HepG2 (cell line): ENCODE data around the gene YEATS2. TPM values are rescaled to one million over a fixed set of nuclear protein-coding genes. Genes with fewer than 3 reads are reported as not detected.
A peak's percentile ranks its signal among the peaks of the same experiment; 100 is the strongest.

Source experiments
- DPF2 ChIP-seq: sonication (generic); formaldehyde crosslinking; IDR thresholded peaks from 2 replicates; pipeline ENCODE4 v1.4.0; 2020; ENCODE audit warnings: mild to moderate bottlenecking, low read depth, missing genetic modification reagents, borderline replicate concordance
- EP300 ChIP-seq, 3 experiments: sonication (generic) in 1 of 3; formaldehyde crosslinking in 1 of 3; IDR thresholded peaks; 2 replicates each; pipeline versions ENCODE4 v1.5.1 to v1.6.1; 2011 to 2020; ENCODE audit warnings: low read depth in 2 of 3, low read length in 2 of 3, borderline replicate concordance in 1 of 3, improper control_type of control experiment in 1 of 3, mild to moderate bottlenecking in 1 of 3, missing genetic modification reagents in 1 of 3, moderate library complexity in 1 of 3
- ERF ChIP-seq: IDR thresholded peaks from 2 replicates; pipeline ENCODE4 v1.6.1; 2018; ENCODE audit warnings: missing biosample characterization, missing genetic modification reagents
- FOXJ3 ChIP-seq: sonication (generic); formaldehyde crosslinking; IDR thresholded peaks from 2 replicates; pipeline ENCODE4 v1.4.0; 2020; ENCODE audit warnings: missing genetic modification reagents, mild to moderate bottlenecking, borderline replicate concordance
- FOXO1 ChIP-seq: sonication (generic); formaldehyde crosslinking; IDR thresholded peaks from 2 replicates; pipeline ENCODE4 v1.4.0; 2020; ENCODE audit warnings: missing genetic modification reagents
- HNF1B ChIP-seq: sonication (generic); formaldehyde crosslinking; IDR thresholded peaks from 2 replicates; pipeline ENCODE4 v1.5.1; 2020; ENCODE audit warnings: mild to moderate bottlenecking, moderate library complexity, missing genetic modification reagents
- KDM2A ChIP-seq: sonication (generic); formaldehyde crosslinking; IDR thresholded peaks from 2 replicates; pipeline ENCODE4 v1.4.0; 2020; ENCODE audit warnings: low read depth, missing genetic modification reagents, borderline replicate concordance
- MAZ ChIP-seq, 2 experiments: sonication (generic) in 1 of 2; formaldehyde crosslinking in 1 of 2; IDR thresholded peaks; 2 replicates each; pipeline versions ENCODE4 v1.5.0 to v1.6.1; 2012 to 2020; ENCODE audit warnings: low read depth in 2 of 2, mild to moderate bottlenecking in 2 of 2, borderline replicate concordance in 1 of 2, improper control_type of control experiment in 1 of 2, low read length in 1 of 2, missing genetic modification reagents in 1 of 2, moderate library complexity in 1 of 2
- SALL1 ChIP-seq: sonication (generic); formaldehyde crosslinking; IDR thresholded peaks from 2 replicates; pipeline ENCODE4 v1.8.0; 2022; ENCODE audit warnings: mild to moderate bottlenecking, missing genetic modification reagents
- SMC3 ChIP-seq: IDR thresholded peaks from 2 replicates; pipeline ENCODE4 v1.6.1; 2011; ENCODE audit warnings: low read length, improper control_type of control experiment
- STAG1 ChIP-seq: sonication (generic); formaldehyde crosslinking; IDR thresholded peaks from 2 replicates; pipeline ENCODE4 v1.4.0; 2020; ENCODE audit warnings: missing genetic modification reagents
- ZBTB38 ChIP-seq: sonication (generic); formaldehyde crosslinking; IDR thresholded peaks from 2 replicates; pipeline ENCODE4 v1.5.1; 2020; ENCODE audit warnings: mild to moderate bottlenecking, missing genetic modification reagents
- ZNF503 ChIP-seq: sonication (generic); formaldehyde crosslinking; IDR thresholded peaks from 2 replicates; pipeline ENCODE4 v1.4.0; 2020; ENCODE audit warnings: missing genetic modification reagents
- ZNF556 ChIP-seq: sonication (generic); formaldehyde crosslinking; IDR thresholded peaks from 2 replicates; pipeline ENCODE4 v1.4.0; 2020; ENCODE audit warnings: mild to moderate bottlenecking, missing genetic modification reagents, borderline replicate concordance
- ZNF691 ChIP-seq: sonication (generic); formaldehyde crosslinking; IDR thresholded peaks from 2 replicates; pipeline ENCODE4 v1.4.0; 2020; ENCODE audit warnings: missing genetic modification reagents, low read depth, mild to moderate bottlenecking, borderline replicate concordance
- polyA plus RNA-seq, 8 experiments: library from polyadenylated mRNA; depleted of rRNA in 3 of 8; stranded (reverse) in 7 of 8; unstranded in 1 of 8; fragments of >200 nt; fragmentation: Illumina TruSeq in 4 of 8; extraction: Trizol in 4 of 8; gene quantifications; 2 replicates each; pipeline versions ENCODE4 v1.2.1 to v1.2.3, GENCODE V29; 2011 to 2016; ENCODE audit warnings: low read depth in 4 of 8, missing spikeins in 1 of 8, mixed read lengths in 1 of 8; ENCODE audit not compliant: insufficient read depth in 1 of 8
- total RNA-seq, 5 experiments: library from RNA; depleted of rRNA; stranded (reverse); fragments of >200 nt; fragmentation: Illumina TruSeq; extraction: Trizol; gene quantifications; 2 replicates each; pipeline ENCODE4 v1.2.3, GENCODE V29; 2016; ENCODE audit warnings: low read depth in 1 of 5
- TF ChIP-seq, protein P1 (sequence below): sonication (generic); formaldehyde crosslinking; IDR thresholded peaks from 2 replicates; pipeline ENCODE4 v1.4.0; 2020; ENCODE audit warnings: missing genetic modification reagents
- TF ChIP-seq, protein P2 (sequence below): sonication (generic); formaldehyde crosslinking; IDR thresholded peaks from 2 replicates; pipeline ENCODE4 v1.5.0; 2020; ENCODE audit warnings: mild to moderate bottlenecking, missing genetic modification reagents, moderate library complexity

Gene YEATS2
- total and polyA plus RNA-seq, 2 of the 13 experiments (the other 11 are each of a cell fraction or from before 2014, with no cell fraction given): 18.6 to 33.7 TPM

GRCh38 chr3:183766745-183767606 lies 69.4 kb downstream of the YEATS2 start (continued):
- TF ChIP-seq EP300 (IDR thresholded peaks at IDR 0.05; ENCODE audit: low read depth in 2 of 2, low read length in 2 of 2) (no peak), EP300 (CRISPR knock-in tag; IDR thresholded peaks at IDR 0.05; ENCODE audit: borderline replicate concordance) (no peak), SMC3 (peak; percentile 91), DPF2 (CRISPR knock-in tag) (no peak), SALL1 (CRISPR knock-in tag) (peak; percentile 59), HNF1B (CRISPR knock-in tag) (0 out of 2 replicates have a peak, but pooled peaks have one; percentile 21), ZNF556 (CRISPR knock-in tag) (no peak), ZNF503 (no peak), STAG1 (CRISPR knock-in tag) (peak; percentile 95), ZBTB38 (peak; percentile 61), KDM2A (CRISPR knock-in tag) (peak; percentile 33; the same call in 1 of the 2 replicates), FOXJ3 (CRISPR knock-in tag) (no peak), ERF (0 out of 2 replicates have a peak, but pooled peaks have one; percentile 43), FOXO1 (CRISPR knock-in tag) (0 out of 2 replicates have a peak, but pooled peaks have one; percentile 38), ZNF691 (CRISPR knock-in tag) (peak; percentile 44; the same call in 1 of the 2 replicates), MAZ (IDR thresholded peaks at IDR 0.05; ENCODE audit: borderline replicate concordance, low read depth, low read length) (no peak), MAZ (CRISPR knock-in tag; IDR thresholded peaks at IDR 0.05; ENCODE audit: low read depth) (no peak)
- TF ChIP-seq, protein P1, sequence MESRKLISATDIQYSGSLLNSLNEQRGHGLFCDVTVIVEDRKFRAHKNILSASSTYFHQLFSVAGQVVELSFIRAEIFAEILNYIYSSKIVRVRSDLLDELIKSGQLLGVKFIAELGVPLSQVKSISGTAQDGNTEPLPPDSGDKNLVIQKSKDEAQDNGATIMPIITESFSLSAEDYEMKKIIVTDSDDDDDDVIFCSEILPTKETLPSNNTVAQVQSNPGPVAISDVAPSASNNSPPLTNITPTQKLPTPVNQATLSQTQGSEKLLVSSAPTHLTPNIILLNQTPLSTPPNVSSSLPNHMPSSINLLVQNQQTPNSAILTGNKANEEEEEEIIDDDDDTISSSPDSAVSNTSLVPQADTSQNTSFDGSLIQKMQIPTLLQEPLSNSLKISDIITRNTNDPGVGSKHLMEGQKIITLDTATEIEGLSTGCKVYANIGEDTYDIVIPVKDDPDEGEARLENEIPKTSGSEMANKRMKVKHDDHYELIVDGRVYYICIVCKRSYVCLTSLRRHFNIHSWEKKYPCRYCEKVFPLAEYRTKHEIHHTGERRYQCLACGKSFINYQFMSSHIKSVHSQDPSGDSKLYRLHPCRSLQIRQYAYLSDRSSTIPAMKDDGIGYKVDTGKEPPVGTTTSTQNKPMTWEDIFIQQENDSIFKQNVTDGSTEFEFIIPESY (CRISPR knock-in tag): peak; percentile 51
- TF ChIP-seq, protein P2, sequence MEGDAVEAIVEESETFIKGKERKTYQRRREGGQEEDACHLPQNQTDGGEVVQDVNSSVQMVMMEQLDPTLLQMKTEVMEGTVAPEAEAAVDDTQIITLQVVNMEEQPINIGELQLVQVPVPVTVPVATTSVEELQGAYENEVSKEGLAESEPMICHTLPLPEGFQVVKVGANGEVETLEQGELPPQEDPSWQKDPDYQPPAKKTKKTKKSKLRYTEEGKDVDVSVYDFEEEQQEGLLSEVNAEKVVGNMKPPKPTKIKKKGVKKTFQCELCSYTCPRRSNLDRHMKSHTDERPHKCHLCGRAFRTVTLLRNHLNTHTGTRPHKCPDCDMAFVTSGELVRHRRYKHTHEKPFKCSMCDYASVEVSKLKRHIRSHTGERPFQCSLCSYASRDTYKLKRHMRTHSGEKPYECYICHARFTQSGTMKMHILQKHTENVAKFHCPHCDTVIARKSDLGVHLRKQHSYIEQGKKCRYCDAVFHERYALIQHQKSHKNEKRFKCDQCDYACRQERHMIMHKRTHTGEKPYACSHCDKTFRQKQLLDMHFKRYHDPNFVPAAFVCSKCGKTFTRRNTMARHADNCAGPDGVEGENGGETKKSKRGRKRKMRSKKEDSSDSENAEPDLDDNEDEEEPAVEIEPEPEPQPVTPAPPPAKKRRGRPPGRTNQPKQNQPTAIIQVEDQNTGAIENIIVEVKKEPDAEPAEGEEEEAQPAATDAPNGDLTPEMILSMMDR: peak; percentile 90
